Retinal pigment epithelial cell (primary cell): Measurements from ENCODE around the gene PDLIM5.
"Not testable (repeated sequence)": the region's sequence is repeated elsewhere in the genome, so short reads cannot be mapped to it uniquely, and the experiment has no call there.

Experiments
- DNase-seq: peaks from one replicate; pipeline ENCODE4 v3.0.0-alpha.2; 2010; ENCODE audit warnings: low read depth
- H3K4me3 ChIP-seq: 2 replicates; pipeline ENCODE4 v1.5.1; 2011; ENCODE audit warnings: mild to moderate bottlenecking, low read length, control low read depth, moderate library complexity
- CTCF ChIP-seq: conservative IDR thresholded peaks from 2 replicates; pipeline ENCODE4 v1.5.1; 2011; ENCODE audit warnings: low read depth, low read length, control low read depth, inconsistent platforms

PDLIM5 gene

GRCh38 chr4:94469221-94469784 lies 17.6 kb downstream of the PDLIM5 start:
- no peak overlapping the region for H3K4me3 ChIP-seq
- DNase-seq: no peak
- TF ChIP-seq CTCF: no peak

GRCh38 chr4:94470132-94470531 lies 18.4 kb downstream of the PDLIM5 start:
- TF ChIP-seq CTCF: no peak
- no peak for DNase-seq

GRCh38 chr4:94470782-94471181 lies 19.0 kb downstream of the PDLIM5 start:
- DNase-seq, H3K4me3 ChIP-seq: not testable (repeated sequence)

More at GRCh38 chr4:94470132-94470531, 18.4 kb downstream of the PDLIM5 start:
- H3K4me3 ChIP-seq: no peak overlapping the region

GRCh38 chr4:94472056-94472826 lies 20.5 kb downstream of the PDLIM5 start:
- H3K4me3 ChIP-seq: no peak overlapping the region
- TF ChIP-seq CTCF: no peak
- DNase-seq: peak; percentile 53

- TF ChIP-seq CTCF: no peak
- H3K4me3 ChIP-seq: no peak overlapping the region
- DNase-seq: no peak
Measured at GRCh38 chr4:94475050-94475449, 23.3 kb downstream of the PDLIM5 start.

- DNase-seq: no peak
- H3K4me3 ChIP-seq: no peak overlapping the region
- TF ChIP-seq CTCF: no peak
Measured at GRCh38 chr4:94475794-94476193, 24.1 kb downstream of the PDLIM5 start.

GRCh38 chr4:94477227-94477626 lies 25.5 kb downstream of the PDLIM5 start:
- DNase-seq: no peak
- no peak overlapping the region for H3K4me3 ChIP-seq
- no peak for TF ChIP-seq CTCF

- not testable (repeated sequence) for H3K4me3 ChIP-seq, DNase-seq
Measured at GRCh38 chr4:94478805-94479204, 27.1 kb downstream of the PDLIM5 start.
